ENCODE measurements around the gene LAYN.

GRCh38 chr11:111527279-111527678 lies 13.2 kb upstream of the LAYN start:
- TF ChIP-seq CTCF (IDR thresholded peaks at IDR 0.05) (no peak), POLR2AphosphoS5 (IDR thresholded peaks at IDR 0.05) (no peak)
